ENCODE data around the gene CSAG1.
"Not testable (repeated sequence)": the region's sequence is repeated elsewhere in the genome, so short reads cannot be mapped to it uniquely, and the experiment has no call there.

GRCh38 chrX:152753686-152754650 is 20.4 kb upstream of the CSAG1 start, which contains the start of gene MAGEA2:
- TF ChIP-seq CTCF (IDR thresholded peaks at IDR 0.05; ENCODE audit: borderline replicate concordance, extremely low read depth, low read length, poor library complexity, severe bottlenecking); EZH2 (IDR thresholded peaks at IDR 0.05; ENCODE audit: borderline replicate concordance, low read depth, low read length, severe bottlenecking): not testable (repeated sequence)
